HepG2 (cell line): ENCODE measurements around the gene SLTM. TPM values are rescaled to one million over a fixed set of nuclear protein-coding genes. Genes with fewer than 3 reads are reported as not detected.

Experiments used
- BRCA1 ChIP-seq: sonication (generic); formaldehyde crosslinking; IDR thresholded peaks from 2 replicates; pipeline ENCODE4 v1.4.0; 2020; ENCODE audit warnings: missing genetic modification reagents
- CBFB ChIP-seq: sonication (generic); formaldehyde crosslinking; IDR thresholded peaks from 2 replicates; pipeline ENCODE4 v1.4.0; 2020; ENCODE audit warnings: missing genetic modification reagents
- NFE2 ChIP-seq: sonication (generic); formaldehyde crosslinking; IDR thresholded peaks from 2 replicates; pipeline ENCODE4 v1.4.0; 2020; ENCODE audit warnings: missing genetic modification reagents
- NFRKB ChIP-seq: fragments of 450-650 bp; IDR thresholded peaks from 2 replicates; pipeline ENCODE4 v1.6.1; 2017
- RORA ChIP-seq: sonication (generic); formaldehyde crosslinking; IDR thresholded peaks from 2 replicates; pipeline ENCODE4 v1.5.0; 2020; ENCODE audit warnings: mild to moderate bottlenecking, missing genetic modification reagents, moderate library complexity
- SIN3B ChIP-seq: fragments of 150-350 bp; IDR thresholded peaks from 2 replicates; pipeline ENCODE4 v1.6.1; 2014; ENCODE audit warnings: low read length
- SRSF1 ChIP-seq: fragments of 200-400 bp; formaldehyde crosslinking; optimal IDR thresholded peaks from 2 replicates; pipeline ENCODE3; 2017; ENCODE audit warnings: mild to moderate bottlenecking, low read depth, low read length, moderate library complexity
- ZNF383 ChIP-seq: sonication (generic); formaldehyde crosslinking; IDR thresholded peaks from 2 replicates; pipeline ENCODE4 v1.4.0; 2020; ENCODE audit warnings: missing genetic modification reagents, mild to moderate bottlenecking, borderline replicate concordance
- ZNF547 ChIP-seq: sonication (generic); formaldehyde crosslinking; IDR thresholded peaks from 2 replicates; pipeline ENCODE4 v1.5.1; 2020; ENCODE audit warnings: mild to moderate bottlenecking, missing genetic modification reagents
- ZNF549 ChIP-seq: sonication (generic); formaldehyde crosslinking; IDR thresholded peaks from 2 replicates; pipeline ENCODE4 v1.5.0; 2020; ENCODE audit warnings: missing genetic modification reagents
- ZNF589 ChIP-seq: sonication (generic); formaldehyde crosslinking; conservative IDR thresholded peaks from 2 replicates; pipeline ENCODE4 v1.8.0; 2022; ENCODE audit warnings: mild to moderate bottlenecking, moderate library complexity, missing genetic modification reagents
- ZNF780A ChIP-seq: sonication (generic); formaldehyde crosslinking; IDR thresholded peaks from 2 replicates; pipeline ENCODE4 v1.8.0; 2022; ENCODE audit warnings: mild to moderate bottlenecking, missing genetic modification reagents, moderate library complexity
- polyA plus RNA-seq, 8 experiments: library from polyadenylated mRNA; depleted of rRNA in 3 of 8; stranded (reverse) in 7 of 8; unstranded in 1 of 8; fragments of >200 nt; fragmentation: Illumina TruSeq in 4 of 8; extraction: Trizol in 4 of 8; gene quantifications; 2 replicates each; pipeline versions ENCODE4 v1.2.1 to v1.2.3, GENCODE V29; 2011 to 2016; ENCODE audit warnings: low read depth in 4 of 8, missing spikeins in 1 of 8, mixed read lengths in 1 of 8; ENCODE audit not compliant: insufficient read depth in 1 of 8
- total RNA-seq, 5 experiments: library from RNA; depleted of rRNA; stranded (reverse); fragments of >200 nt; fragmentation: Illumina TruSeq; extraction: Trizol; gene quantifications; 2 replicates each; pipeline ENCODE4 v1.2.3, GENCODE V29; 2016; ENCODE audit warnings: low read depth in 1 of 5
- TF ChIP-seq, protein P1 (sequence below): sonication (generic); IDR thresholded peaks from 2 replicates; pipeline ENCODE4 v1.6.1; 2016; ENCODE audit warnings: low read depth, borderline replicate concordance
- TF ChIP-seq, protein P2 (sequence below): sonication (generic); formaldehyde crosslinking; IDR thresholded peaks from 2 replicates; pipeline ENCODE4 v1.8.0; 2022; ENCODE audit warnings: low read depth, missing genetic modification reagents
- TF ChIP-seq, protein P3 (sequence below): sonication (generic); formaldehyde crosslinking; IDR thresholded peaks from 2 replicates; pipeline ENCODE4 v1.9.0; 2021; ENCODE audit warnings: mild to moderate bottlenecking, missing genetic modification reagents
- TF ChIP-seq, protein P4 (sequence below): sonication (generic); formaldehyde crosslinking; IDR thresholded peaks from 2 replicates; pipeline ENCODE4 v1.5.0; 2020; ENCODE audit warnings: missing genetic modification reagents
- TF ChIP-seq, protein P5 (sequence below): sonication (generic); formaldehyde crosslinking; IDR thresholded peaks from 2 replicates; pipeline ENCODE4 v1.9.0; 2021; ENCODE audit warnings: missing genetic modification reagents, borderline replicate concordance

SLTM gene
- total and polyA plus RNA-seq, 2 of the 13 experiments (the other 11 are each of a cell fraction or from before 2014, with no cell fraction given) = 22.0 to 64.2 TPM

DNA sequence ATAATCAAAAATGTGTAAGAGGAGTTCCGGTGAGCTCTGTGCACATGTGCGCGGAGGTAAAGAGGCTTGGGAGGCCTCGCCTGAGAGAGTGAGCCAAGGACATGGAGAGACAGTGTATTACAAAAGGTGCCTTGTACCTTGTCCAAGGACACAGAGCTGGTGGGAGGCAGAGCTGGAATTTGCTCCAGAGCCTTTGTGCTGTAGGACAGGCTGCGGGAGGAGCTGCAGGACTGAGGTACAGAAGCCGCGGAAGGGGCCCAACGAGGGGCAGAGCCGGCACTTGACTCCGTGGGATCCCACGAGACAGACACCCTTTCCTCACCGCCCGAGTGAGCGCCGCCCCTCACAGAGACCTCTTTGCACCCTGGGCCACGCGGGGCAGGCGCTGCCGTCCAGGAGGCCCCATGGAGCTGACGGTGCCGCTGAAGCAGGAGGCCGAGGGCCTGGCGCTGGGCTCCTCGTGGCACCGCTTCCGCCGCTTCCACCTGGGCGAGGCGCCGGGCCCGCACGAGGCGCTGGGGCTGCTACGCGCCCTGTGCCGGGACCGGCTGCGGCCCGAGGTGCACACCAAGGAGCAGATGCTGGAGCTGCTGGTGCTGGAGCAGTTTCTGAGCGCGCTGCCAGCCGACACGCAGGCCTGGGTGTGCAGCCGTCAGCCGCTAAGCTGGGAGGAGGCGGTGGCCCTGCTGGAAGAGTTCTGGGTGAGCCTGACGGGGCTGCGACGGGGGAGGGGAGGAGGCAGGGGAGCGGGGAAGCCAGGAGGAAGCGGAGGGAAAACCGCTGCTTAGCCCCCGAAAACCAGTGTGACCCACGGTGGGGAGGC, 68.7 kb downstream of the SLTM start (continued):
- TF ChIP-seq, protein P1, sequence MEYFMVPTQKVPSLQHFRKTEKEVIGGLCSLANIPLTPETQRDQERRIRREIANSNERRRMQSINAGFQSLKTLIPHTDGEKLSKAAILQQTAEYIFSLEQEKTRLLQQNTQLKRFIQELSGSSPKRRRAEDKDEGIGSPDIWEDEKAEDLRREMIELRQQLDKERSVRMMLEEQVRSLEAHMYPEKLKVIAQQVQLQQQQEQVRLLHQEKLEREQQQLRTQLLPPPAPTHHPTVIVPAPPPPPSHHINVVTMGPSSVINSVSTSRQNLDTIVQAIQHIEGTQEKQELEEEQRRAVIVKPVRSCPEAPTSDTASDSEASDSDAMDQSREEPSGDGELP = peak; percentile 31; the same call in 1 of the 2 replicates
- TF ChIP-seq SIN3B (no peak), NFRKB (no peak), ZNF780A (CRISPR knock-in tag) (no peak; the same call in 1 of the 2 replicates), ZNF383 (no peak), CBFB (CRISPR knock-in tag) (peak; percentile 57; the same call in 1 of the 2 replicates), SRSF1 (no peak), ZNF549 (CRISPR knock-in tag) (0 out of 2 replicates have a peak, but pooled peaks have one; percentile 58), ZNF547 (CRISPR knock-in tag) (peak; percentile 83), BRCA1 (no peak; the same call in 1 of the 2 replicates), NFE2 (CRISPR knock-in tag) (no peak), ZNF589 (CRISPR knock-in tag) (peak; percentile 87; the same call in 1 of the 2 replicates), RORA (CRISPR knock-in tag) (no peak)
- TF ChIP-seq, protein P2, sequence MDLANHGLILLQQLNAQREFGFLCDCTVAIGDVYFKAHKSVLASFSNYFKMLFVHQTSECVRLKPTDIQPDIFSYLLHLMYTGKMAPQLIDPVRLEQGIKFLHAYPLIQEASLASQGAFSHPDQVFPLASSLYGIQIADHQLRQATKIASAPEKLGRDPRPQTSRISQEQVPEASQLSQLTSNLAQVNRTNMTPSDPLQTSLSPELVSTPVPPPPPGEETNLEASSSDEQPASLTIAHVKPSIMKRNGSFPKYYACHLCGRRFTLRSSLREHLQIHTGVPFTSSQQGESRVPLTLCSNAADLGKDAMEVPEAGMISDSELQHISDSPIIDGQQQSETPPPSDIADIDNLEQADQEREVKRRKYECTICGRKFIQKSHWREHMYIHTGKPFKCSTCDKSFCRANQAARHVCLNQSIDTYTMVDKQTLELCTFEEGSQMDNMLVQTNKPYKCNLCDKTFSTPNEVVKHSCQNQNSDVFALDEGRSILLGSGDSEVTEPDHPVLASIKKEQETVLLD (CRISPR knock-in tag) = no peak
- TF ChIP-seq, protein P3, sequence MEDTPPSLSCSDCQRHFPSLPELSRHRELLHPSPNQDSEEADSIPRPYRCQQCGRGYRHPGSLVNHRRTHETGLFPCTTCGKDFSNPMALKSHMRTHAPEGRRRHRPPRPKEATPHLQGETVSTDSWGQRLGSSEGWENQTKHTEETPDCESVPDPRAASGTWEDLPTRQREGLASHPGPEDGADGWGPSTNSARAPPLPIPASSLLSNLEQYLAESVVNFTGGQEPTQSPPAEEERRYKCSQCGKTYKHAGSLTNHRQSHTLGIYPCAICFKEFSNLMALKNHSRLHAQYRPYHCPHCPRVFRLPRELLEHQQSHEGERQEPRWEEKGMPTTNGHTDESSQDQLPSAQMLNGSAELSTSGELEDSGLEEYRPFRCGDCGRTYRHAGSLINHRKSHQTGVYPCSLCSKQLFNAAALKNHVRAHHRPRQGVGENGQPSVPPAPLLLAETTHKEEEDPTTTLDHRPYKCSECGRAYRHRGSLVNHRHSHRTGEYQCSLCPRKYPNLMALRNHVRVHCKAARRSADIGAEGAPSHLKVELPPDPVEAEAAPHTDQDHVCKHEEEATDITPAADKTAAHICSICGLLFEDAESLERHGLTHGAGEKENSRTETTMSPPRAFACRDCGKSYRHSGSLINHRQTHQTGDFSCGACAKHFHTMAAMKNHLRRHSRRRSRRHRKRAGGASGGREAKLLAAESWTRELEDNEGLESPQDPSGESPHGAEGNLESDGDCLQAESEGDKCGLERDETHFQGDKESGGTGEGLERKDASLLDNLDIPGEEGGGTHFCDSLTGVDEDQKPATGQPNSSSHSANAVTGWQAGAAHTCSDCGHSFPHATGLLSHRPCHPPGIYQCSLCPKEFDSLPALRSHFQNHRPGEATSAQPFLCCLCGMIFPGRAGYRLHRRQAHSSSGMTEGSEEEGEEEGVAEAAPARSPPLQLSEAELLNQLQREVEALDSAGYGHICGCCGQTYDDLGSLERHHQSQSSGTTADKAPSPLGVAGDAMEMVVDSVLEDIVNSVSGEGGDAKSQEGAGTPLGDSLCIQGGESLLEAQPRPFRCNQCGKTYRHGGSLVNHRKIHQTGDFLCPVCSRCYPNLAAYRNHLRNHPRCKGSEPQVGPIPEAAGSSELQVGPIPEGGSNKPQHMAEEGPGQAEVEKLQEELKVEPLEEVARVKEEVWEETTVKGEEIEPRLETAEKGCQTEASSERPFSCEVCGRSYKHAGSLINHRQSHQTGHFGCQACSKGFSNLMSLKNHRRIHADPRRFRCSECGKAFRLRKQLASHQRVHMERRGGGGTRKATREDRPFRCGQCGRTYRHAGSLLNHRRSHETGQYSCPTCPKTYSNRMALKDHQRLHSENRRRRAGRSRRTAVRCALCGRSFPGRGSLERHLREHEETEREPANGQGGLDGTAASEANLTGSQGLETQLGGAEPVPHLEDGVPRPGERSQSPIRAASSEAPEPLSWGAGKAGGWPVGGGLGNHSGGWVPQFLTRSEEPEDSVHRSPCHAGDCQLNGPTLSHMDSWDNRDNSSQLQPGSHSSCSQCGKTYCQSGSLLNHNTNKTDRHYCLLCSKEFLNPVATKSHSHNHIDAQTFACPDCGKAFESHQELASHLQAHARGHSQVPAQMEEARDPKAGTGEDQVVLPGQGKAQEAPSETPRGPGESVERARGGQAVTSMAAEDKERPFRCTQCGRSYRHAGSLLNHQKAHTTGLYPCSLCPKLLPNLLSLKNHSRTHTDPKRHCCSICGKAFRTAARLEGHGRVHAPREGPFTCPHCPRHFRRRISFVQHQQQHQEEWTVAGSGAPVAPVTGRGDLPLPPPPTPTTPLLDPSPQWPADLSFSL = no peak
- TF ChIP-seq, protein P4, sequence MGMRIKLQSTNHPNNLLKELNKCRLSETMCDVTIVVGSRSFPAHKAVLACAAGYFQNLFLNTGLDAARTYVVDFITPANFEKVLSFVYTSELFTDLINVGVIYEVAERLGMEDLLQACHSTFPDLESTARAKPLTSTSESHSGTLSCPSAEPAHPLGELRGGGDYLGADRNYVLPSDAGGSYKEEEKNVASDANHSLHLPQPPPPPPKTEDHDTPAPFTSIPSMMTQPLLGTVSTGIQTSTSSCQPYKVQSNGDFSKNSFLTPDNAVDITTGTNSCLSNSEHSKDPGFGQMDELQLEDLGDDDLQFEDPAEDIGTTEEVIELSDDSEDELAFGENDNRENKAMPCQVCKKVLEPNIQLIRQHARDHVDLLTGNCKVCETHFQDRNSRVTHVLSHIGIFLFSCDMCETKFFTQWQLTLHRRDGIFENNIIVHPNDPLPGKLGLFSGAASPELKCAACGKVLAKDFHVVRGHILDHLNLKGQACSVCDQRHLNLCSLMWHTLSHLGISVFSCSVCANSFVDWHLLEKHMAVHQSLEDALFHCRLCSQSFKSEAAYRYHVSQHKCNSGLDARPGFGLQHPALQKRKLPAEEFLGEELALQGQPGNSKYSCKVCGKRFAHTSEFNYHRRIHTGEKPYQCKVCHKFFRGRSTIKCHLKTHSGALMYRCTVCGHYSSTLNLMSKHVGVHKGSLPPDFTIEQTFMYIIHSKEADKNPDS (CRISPR knock-in tag) = no peak
- TF ChIP-seq, protein P5, sequence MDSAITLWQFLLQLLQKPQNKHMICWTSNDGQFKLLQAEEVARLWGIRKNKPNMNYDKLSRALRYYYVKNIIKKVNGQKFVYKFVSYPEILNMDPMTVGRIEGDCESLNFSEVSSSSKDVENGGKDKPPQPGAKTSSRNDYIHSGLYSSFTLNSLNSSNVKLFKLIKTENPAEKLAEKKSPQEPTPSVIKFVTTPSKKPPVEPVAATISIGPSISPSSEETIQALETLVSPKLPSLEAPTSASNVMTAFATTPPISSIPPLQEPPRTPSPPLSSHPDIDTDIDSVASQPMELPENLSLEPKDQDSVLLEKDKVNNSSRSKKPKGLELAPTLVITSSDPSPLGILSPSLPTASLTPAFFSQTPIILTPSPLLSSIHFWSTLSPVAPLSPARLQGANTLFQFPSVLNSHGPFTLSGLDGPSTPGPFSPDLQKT (CRISPR knock-in tag) = no peak
